ENCODE results near the gene YAF2. TPM values are rescaled to one million over a fixed set of nuclear protein-coding genes. Genes with fewer than 3 reads are reported as not detected.

The YAF2 gene
- total and polyA plus RNA-seq, 2 experiments from 2014 or later, result 15.3 to 35.5 TPM

DNA sequence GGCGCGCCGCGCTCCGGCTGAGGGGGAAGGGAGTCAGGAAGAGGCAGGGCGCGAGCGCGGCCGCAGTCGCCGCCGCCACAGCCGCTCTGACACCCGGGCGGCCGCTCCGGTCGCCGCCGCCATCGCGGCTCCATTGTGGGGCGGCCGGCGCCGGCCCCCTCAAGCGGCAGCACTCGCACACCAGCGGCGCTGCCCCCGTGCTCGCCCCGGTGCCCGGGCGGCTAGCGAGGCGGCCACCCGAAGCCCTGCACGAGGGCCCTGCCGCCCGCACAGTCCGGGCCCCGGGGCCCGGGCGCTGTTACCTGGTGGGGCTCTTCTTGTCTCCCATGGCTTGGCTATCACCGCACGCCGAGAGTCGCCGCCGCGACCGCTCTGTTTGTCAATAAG is 202 bp downstream of the YAF2 start:
- H3K4me3 ChIP-seq, result peak overlapping the region; percentile 80
- H3K4me1 ChIP-seq (ENCODE audit: insufficient read depth), result peaks cover 14% of the 10 kb centered on the region
- TF ChIP-seq EZH2 (IDR thresholded peaks at IDR 0.05; ENCODE audit: borderline replicate concordance) (no peak), EZH2phosphoT487 (IDR thresholded peaks at IDR 0.05; ENCODE audit: low read depth, severe bottlenecking, unreplicated experiment) (no peak)
- TF ChIP-seq, protein P1, sequence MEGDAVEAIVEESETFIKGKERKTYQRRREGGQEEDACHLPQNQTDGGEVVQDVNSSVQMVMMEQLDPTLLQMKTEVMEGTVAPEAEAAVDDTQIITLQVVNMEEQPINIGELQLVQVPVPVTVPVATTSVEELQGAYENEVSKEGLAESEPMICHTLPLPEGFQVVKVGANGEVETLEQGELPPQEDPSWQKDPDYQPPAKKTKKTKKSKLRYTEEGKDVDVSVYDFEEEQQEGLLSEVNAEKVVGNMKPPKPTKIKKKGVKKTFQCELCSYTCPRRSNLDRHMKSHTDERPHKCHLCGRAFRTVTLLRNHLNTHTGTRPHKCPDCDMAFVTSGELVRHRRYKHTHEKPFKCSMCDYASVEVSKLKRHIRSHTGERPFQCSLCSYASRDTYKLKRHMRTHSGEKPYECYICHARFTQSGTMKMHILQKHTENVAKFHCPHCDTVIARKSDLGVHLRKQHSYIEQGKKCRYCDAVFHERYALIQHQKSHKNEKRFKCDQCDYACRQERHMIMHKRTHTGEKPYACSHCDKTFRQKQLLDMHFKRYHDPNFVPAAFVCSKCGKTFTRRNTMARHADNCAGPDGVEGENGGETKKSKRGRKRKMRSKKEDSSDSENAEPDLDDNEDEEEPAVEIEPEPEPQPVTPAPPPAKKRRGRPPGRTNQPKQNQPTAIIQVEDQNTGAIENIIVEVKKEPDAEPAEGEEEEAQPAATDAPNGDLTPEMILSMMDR (IDR thresholded peaks at IDR 0.05; ENCODE audit: poor library complexity), result no peak
- H3K79me2 ChIP-seq, result peaks cover 44% of the 10 kb centered on the region
- H2AFZ ChIP-seq, result peak overlapping the region; percentile 91
- WGBS (ENCODE audit: low lambda C conversion rate, missing lambda C conversion rate), result under 1% methylated on average over 51 of the region's 54 CpGs
- peak overlapping the region; percentile 98 for H3K27ac ChIP-seq
- H3K27me3 ChIP-seq, result no peaks in the 10 kb centered on the region
- peaks cover 10% of the 10 kb centered on the region for H4K20me1 ChIP-seq (ENCODE audit: insufficient read depth, poor library complexity, severe bottlenecking)
- no peaks in the 10 kb centered on the region for H3K9me2 ChIP-seq (replicated peaks; ENCODE audit: insufficient read depth)
- peak overlapping the region; percentile 65 for H3K4me2 ChIP-seq
- H3K9me3 ChIP-seq (ENCODE audit: low read depth), result no peaks in the 10 kb centered on the region
- no peak for DNase-seq (ENCODE audit: low spot score)
- no peaks in the 10 kb centered on the region for H3K36me3 ChIP-seq (replicated peaks; ENCODE audit: insufficient read depth, low read depth)

DNA sequence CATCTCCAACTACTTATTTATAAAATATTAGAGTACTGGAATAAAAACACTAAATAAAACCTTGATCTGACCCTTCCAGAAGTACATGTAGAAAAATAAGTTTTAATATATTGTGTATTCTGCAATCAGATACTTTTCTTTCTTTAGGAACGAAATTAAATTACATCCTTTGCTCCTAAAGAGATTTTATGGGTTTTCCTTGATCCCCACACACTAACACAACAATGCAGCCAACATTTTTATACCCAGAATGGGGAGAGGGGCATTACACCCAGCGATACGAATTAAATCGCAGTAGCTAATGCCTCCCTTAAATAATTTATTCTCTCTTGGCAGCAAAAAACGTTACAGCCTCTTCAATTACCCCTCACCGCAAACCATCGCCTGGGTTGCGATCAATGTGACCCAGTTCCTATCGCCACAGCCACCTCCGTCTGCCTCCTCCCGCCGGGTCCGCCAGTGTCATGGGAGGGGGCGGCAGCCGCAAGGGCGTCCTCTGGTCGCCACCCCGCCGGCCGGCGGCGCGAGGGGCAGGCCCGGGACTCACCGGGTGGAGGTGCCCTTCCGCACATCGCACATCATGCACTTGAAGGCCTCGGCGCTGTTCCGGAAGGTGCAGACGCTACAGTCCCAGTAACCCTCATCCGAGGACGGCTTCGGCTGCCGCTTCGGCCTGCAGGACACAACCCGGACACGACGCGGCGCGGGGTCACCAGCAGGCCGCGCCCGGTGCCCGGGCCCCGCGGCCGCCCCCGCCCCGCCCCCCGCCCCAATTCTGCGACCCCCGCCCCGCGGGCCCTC is 796 bp downstream of the YAF2 start:
- Histone ChIP-seq H3K9me2 (replicated peaks; ENCODE audit: insufficient read depth) (no peaks in the 10 kb centered on the region), H3K79me2 (peaks cover 50% of the 10 kb centered on the region), H3K4me3 (peak overlapping the region; percentile 86), H3K4me2 (peak overlapping the region; percentile 86), H3K27me3 (no peaks in the 10 kb centered on the region), H3K27ac (peak overlapping the region; percentile 98), H3K36me3 (replicated peaks; ENCODE audit: insufficient read depth, low read depth) (no peaks in the 10 kb centered on the region), H3K4me1 (ENCODE audit: insufficient read depth) (peaks cover 14% of the 10 kb centered on the region), H2AFZ (peak overlapping the region; percentile 77), H4K20me1 (ENCODE audit: insufficient read depth, poor library complexity, severe bottlenecking) (peaks cover 10% of the 10 kb centered on the region), H3K9me3 (ENCODE audit: low read depth) (no peaks in the 10 kb centered on the region)
- WGBS (ENCODE audit: low lambda C conversion rate, missing lambda C conversion rate), result under 1% methylated on average over 35 of the region's 56 CpGs
- TF ChIP-seq, protein P1 (IDR thresholded peaks at IDR 0.05; ENCODE audit: poor library complexity), result peak; percentile 56
- TF ChIP-seq EZH2 (IDR thresholded peaks at IDR 0.05; ENCODE audit: borderline replicate concordance), result no peak
- DNase-seq (ENCODE audit: low spot score), result peak; percentile 91

GRCh38 chr12:42236017-42236416 is 2.0 kb downstream of the YAF2 start:
- Histone ChIP-seq H3K9me3 (ENCODE audit: low read depth) (no peaks in the 10 kb centered on the region), H3K9me2 (replicated peaks; ENCODE audit: insufficient read depth) (no peaks in the 10 kb centered on the region), H2AFZ (no peak overlapping the region), H3K36me3 (replicated peaks; ENCODE audit: insufficient read depth, low read depth) (no peaks in the 10 kb centered on the region), H4K20me1 (ENCODE audit: insufficient read depth, poor library complexity, severe bottlenecking) (peaks cover 10% of the 10 kb centered on the region), H3K27me3 (no peaks in the 10 kb centered on the region), H3K79me2 (peaks cover 61% of the 10 kb centered on the region), H3K4me2 (peak overlapping the region; percentile 86), H3K27ac (no peak overlapping the region), H3K4me1 (ENCODE audit: insufficient read depth) (peaks cover 14% of the 10 kb centered on the region), H3K4me3 (no peak overlapping the region)
- DNase-seq (ENCODE audit: low spot score), result no peak
- WGBS (ENCODE audit: low lambda C conversion rate, missing lambda C conversion rate), result 82% methylated on average over 4 of the region's 4 CpGs
- TF ChIP-seq, protein P1 (IDR thresholded peaks at IDR 0.05; ENCODE audit: poor library complexity), result no peak
- TF ChIP-seq EZH2phosphoT487 (IDR thresholded peaks at IDR 0.05; ENCODE audit: low read depth, severe bottlenecking, unreplicated experiment), result no peak
- no peak for TF ChIP-seq EZH2 (IDR thresholded peaks at IDR 0.05; ENCODE audit: borderline replicate concordance)
